HG02571 (cell line): ENCODE data around the gene KDM8.

Experiments
- ATAC-seq: cut with Tn5 transposase; IDR thresholded peaks from one replicate; pipeline ENCODE4 v1.9.1; 2021; ENCODE audit warnings: mild to moderate bottlenecking, moderate library complexity; ENCODE audit not compliant: unreplicated experiment

Gene KDM8

DNA sequence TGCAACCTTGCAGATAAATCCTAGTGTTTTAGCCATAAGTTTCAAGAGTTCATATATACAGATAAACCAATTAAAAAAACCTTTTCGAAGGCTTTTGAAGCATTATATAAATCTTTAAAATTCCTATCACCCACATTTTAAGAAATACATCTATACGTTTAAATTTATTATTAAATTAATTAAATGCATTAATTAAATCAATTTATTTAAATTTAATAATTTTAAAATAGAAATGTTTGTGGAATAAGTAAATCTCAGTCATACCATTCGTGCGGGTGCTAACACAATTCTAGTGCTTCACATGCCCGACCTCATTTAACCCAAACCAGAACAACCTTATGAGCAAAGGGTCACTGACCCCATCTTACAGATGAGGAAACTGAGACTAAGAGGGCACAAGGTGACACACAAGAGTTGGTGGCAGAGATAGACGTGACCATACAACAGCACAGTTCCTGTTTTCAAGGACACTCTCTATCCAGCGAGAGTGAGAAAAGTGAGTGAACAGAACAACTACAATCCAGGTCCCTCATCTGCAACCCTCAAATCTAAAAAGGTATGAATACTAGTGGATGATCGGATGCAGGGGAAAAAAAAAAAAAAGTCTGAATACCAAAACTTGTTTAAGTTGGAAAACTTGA, 63.8 kb downstream of the KDM8 start:
- ATAC-seq: no peak

DNA sequence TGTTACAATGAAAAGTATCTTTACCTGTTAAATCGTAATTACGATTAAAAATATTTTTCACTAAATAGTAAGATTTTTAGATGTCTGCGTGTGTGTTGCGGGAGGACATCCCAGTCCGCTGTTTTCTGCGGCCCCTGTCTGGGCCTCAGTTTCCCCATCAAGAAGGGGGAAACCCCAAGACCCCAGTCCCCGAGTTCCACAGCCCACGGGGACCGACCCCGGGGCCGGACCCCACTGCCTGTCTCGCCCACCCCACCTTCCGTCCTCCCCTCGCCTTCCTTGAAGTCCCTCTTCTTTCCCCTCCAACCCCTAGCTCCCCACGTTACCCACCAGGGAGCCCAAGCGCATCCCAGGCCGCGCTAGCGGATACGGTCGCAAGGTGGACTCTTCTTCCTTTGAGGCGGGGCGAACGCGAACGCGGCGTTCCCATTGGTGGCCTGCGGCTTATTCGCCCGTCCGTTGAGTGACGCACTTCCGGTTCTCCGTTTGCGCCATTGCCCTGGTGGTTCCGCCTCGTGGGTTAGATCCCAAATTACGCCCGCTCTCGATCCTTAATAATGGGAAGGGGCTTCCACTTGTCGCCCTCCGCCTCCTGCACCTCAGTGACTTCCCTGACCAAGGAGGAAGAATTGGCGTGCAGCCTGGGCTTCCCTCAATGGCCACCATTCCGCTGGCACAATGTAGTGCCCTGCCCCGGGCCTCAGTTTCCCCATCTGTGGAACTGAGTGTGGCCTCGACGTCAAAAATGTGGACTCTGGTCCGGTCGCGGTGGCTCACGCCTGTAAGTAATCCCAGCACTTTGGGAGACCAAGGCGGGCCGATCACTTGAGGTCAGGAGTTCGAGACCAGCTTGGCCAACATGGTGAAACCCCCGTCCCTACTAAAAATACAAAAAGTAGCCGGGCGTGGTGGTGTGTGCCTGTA, 65.3 kb downstream of the KDM8 start, which contains the start of gene NSMCE1:
NSMCE1 (minus strand) TSS at position 397 of the 924 bp plus-strand sequence. CDS start 11,202 bp downstream, outside the sequence.
- peak; percentile 96 for ATAC-seq

DNA sequence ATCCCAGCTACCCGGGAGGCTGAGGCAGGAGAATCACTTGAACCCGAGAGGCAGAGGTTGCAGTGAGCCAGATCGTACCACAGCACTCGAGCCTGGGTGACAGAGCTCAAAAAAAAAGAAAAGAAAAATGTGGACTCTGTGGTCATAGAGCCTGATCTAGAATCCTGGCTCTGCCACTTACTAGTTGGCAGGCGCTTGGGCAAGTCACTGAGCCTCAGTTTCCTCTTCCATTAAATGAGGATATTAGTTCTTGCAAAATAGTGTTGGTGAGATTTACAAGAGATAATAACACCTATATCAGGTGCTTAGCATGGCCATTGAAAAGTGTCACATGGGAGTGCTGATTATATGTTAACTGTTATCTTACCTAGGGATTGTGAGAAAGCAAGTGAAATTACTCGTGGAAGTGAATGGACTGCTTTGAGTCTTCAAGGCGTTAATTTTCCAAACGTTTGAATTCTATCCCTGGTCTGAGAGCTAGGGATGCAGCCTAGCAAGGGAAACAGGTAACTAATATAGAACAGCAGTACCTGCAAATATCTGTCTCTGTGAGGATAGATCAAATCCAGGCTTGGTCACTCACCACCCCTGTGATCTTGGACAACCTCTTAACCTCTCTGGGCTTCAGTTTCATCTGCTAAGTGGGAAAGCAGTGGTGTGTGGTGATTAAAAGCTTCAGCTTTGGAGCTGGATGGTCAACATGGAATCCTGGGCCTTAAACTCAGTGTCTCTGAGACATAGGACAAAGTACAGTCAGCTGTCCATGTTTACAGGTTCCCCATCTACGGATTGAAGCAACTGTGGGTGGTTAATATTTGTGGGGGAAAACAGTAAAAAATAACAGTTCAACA, 66.2 kb downstream of the KDM8 start:
- ATAC-seq: no peak

DNA sequence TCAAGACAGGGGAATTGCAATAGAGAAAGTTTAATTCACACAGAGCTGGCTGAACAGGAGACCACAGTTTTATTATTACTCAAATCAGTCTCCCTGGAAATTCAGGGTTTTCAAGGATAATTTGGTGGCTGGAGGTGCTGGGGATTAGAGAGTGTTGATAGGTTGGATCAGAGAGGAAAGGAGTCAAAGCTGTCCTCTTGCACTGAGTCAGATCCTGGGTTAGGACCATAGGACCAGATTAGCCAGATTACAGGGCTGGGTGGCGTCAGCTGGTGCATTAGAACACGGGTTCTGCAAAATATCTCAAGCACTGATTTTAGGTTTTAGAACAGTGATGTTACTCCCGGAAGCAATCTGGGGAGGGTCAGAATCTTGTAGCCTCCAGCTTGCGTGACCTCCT, 67.0 kb downstream of the KDM8 start:
- no peak for ATAC-seq
